Body of pancreas (tissue), 4 donors: ENCODE measurements around the gene WDR27. TPM values are rescaled to one million over a fixed set of nuclear protein-coding genes. Genes with fewer than 3 reads are reported as not detected.

Source experiments
- ATAC-seq: fragments of 150-250 bp; one replicate; pipeline ENCODE4 v1.9.1; 2016
- DNase-seq, 4 donors: peaks; one replicate each; pipeline ENCODE4 v3.0.0-alpha.2; 2019
- H3K27ac ChIP-seq, 4 donors: fragments of 200-600 bp; sonication (generic); 1 replicate in 3 of 4; 2 replicates in 1 of 4; pipeline versions ENCODE4 v1.5.1 to v1.6.1; 2016 to 2019; ENCODE audit warnings: mild to moderate bottlenecking in 1 of 4, mixed read lengths in 1 of 4, moderate library complexity in 1 of 4
- H3K27me3 ChIP-seq, 2 donors: fragments of 200-600 bp; sonication (generic); one replicate each; pipeline ENCODE4 v1.6.0; 2016; ENCODE audit warnings: mild to moderate bottlenecking in 1 of 2
- H3K36me3 ChIP-seq, 2 donors: fragments of 200-600 bp; sonication (generic); replicated peaks in 1 of 2; 2 replicates each; pipeline ENCODE4 v1.5.1; 2016; ENCODE audit warnings: low read depth in 2 of 2; ENCODE audit not compliant: insufficient read depth in 1 of 2
- H3K4me1 ChIP-seq: fragments of 200-600 bp; sonication (generic); one replicate; pipeline ENCODE4 v1.6.0; 2016
- H3K4me3 ChIP-seq, 2 donors: fragments of 200-600 bp; sonication (generic); 1 replicate in 1 of 2; 2 replicates in 1 of 2; pipeline ENCODE4 v1.5.1; 2016 to 2019
- H3K9me3 ChIP-seq, 3 donors: fragments of 200-600 bp; sonication (generic); 1 replicate in 2 of 3; 2 replicates in 1 of 3; pipeline ENCODE4 v1.5.1; 2016
- CTCF ChIP-seq, 7 experiments: fragments of 450-650 bp in 4 of 7; fragments of 200-600 bp in 3 of 7; sonication (generic) in 3 of 7; IDR thresholded peaks; one replicate each; pipeline ENCODE4 v1.5.1; 2016 to 2019; ENCODE audit warnings: antibody characterized with exemption in 7 of 7
- POLR2A ChIP-seq, 3 donors: fragments of 450-650 bp; IDR thresholded peaks; one replicate each; pipeline ENCODE4 v1.6.1; 2016; ENCODE audit warnings: antibody characterized with exemption in 3 of 3, mild to moderate bottlenecking in 2 of 3
- WGBS, 2 donors: methylation state at CpG; one replicate each; pipeline ENCODE4 v1.1.5; 2017; 5-methylcytosine and 5-hydroxymethylcytosine counted together
- intact Hi-C: fragments of 100-400 bp; cut with DNase I; formaldehyde crosslinking; loops from one replicate; pipeline ENCODE4 v1.15.1; 2023
- total RNA-seq, 2 donors: library from RNA; depleted of rRNA; stranded (reverse); fragments of >200 nt; gene quantifications; one replicate each; pipeline ENCODE4 v1.1.0, GENCODE V29; 2016

Gene WDR27
- total RNA-seq, 2 donors from 2014 or later, result 38.2 to 38.7 TPM

- Histone ChIP-seq H3K27me3 (no peaks in the 10 kb centered on the region), H3K27ac (no peak overlapping the region), H3K36me3 (no peaks in the 10 kb centered on the region), H3K4me1 (no peaks in the 10 kb centered on the region), H3K9me3 (no peaks in the 10 kb centered on the region), H3K4me3 (no peak overlapping the region)
- DNase-seq, result no peak
- WGBS, 2 donors, result 78 to 85% methylated on average over 12 of the region's 12 CpGs
- TF ChIP-seq POLR2A (IDR thresholded peaks at IDR 0.05), result no peak
- TF ChIP-seq CTCF (IDR thresholded peaks at IDR 0.05), result no peak
- intact Hi-C loops, result no loop called here
- no peak for ATAC-seq
Observed at GRCh38 chr6:169571123-169571962, 130.5 kb downstream of the WDR27 start.

- no peaks in the 10 kb centered on the region for H3K4me1 ChIP-seq
- 77 to 80% methylated on average over 8 of the region's 8 CpGs for WGBS, 2 donors
- intact Hi-C loops, result no loop called here
- no peak overlapping the region for H3K27ac ChIP-seq
- H3K36me3 ChIP-seq, result no peaks in the 10 kb centered on the region
- TF ChIP-seq POLR2A (IDR thresholded peaks at IDR 0.05) (no peak), CTCF (IDR thresholded peaks at IDR 0.05) (no peak)
- H3K27me3 ChIP-seq, result no peaks in the 10 kb centered on the region
- no peak overlapping the region for H3K4me3 ChIP-seq
- DNase-seq (no peak), ATAC-seq (no peak)
- no peaks in the 10 kb centered on the region for H3K9me3 ChIP-seq
Observed at GRCh38 chr6:169568314-169569087, 133.3 kb downstream of the WDR27 start.

GRCh38 chr6:169567819-169568218 lies 134.0 kb downstream of the WDR27 start:
- no peak for DNase-seq
- Histone ChIP-seq H3K27me3 (no peaks in the 10 kb centered on the region), H3K4me1 (no peaks in the 10 kb centered on the region), H3K36me3 (no peaks in the 10 kb centered on the region), H3K27ac (no peak overlapping the region), H3K4me3 (no peak overlapping the region), H3K9me3 (no peaks in the 10 kb centered on the region)
- ATAC-seq, result no peak
- TF ChIP-seq POLR2A (IDR thresholded peaks at IDR 0.05), result no peak
- no peak for TF ChIP-seq CTCF (IDR thresholded peaks at IDR 0.05)
- 88% methylated on average over 10 to 11 of the region's 11 CpGs for WGBS, 2 donors
- intact Hi-C loops, result no loop called here

GRCh38 chr6:169566961-169567750 lies 134.7 kb downstream of the WDR27 start:
- Histone ChIP-seq H3K4me1 (no peaks in the 10 kb centered on the region), H3K4me3 (no peak overlapping the region), H3K27me3 (no peaks in the 10 kb centered on the region), H3K27ac (no peak overlapping the region), H3K36me3 (no peaks in the 10 kb centered on the region), H3K9me3 (no peaks in the 10 kb centered on the region)
- TF ChIP-seq CTCF (IDR thresholded peaks at IDR 0.05) (no peak), POLR2A (IDR thresholded peaks at IDR 0.05) (no peak)
- WGBS, 2 donors, result 86 to 88% methylated on average over 14 to 19 of the region's 19 CpGs
- DNase-seq (no peak), ATAC-seq (no peak)
- intact Hi-C loops, result no loop called here
